Retinal pigment epithelial cell (primary cell): ENCODE measurements around the gene NT5C2.

ENCODE experiments used
- DNase-seq: peaks from one replicate; pipeline ENCODE4 v3.0.0-alpha.2; 2010; ENCODE audit warnings: low read depth
- H3K4me3 ChIP-seq: 2 replicates; pipeline ENCODE4 v1.5.1; 2011; ENCODE audit warnings: mild to moderate bottlenecking, low read length, control low read depth, moderate library complexity
- CTCF ChIP-seq: conservative IDR thresholded peaks from 2 replicates; pipeline ENCODE4 v1.5.1; 2011; ENCODE audit warnings: low read depth, low read length, control low read depth, inconsistent platforms

Gene NT5C2

GRCh38 chr10:103103989-103104388 is 89.1 kb downstream of the NT5C2 start:
- TF ChIP-seq CTCF, result no peak
- DNase-seq, result no peak
- no peak overlapping the region for H3K4me3 ChIP-seq

GRCh38 chr10:103102195-103102594 is 90.9 kb downstream of the NT5C2 start:
- no peak for DNase-seq
- TF ChIP-seq CTCF, result no peak
- no peak overlapping the region for H3K4me3 ChIP-seq

GRCh38 chr10:103100620-103101019 is 92.5 kb downstream of the NT5C2 start:
- no peak for TF ChIP-seq CTCF
- no peak overlapping the region for H3K4me3 ChIP-seq
- no peak for DNase-seq

- DNase-seq, result no peak
- TF ChIP-seq CTCF, result no peak
Observed at GRCh38 chr10:103098240-103098639, 94.8 kb downstream of the NT5C2 start.

GRCh38 chr10:103096130-103096529 is 96.9 kb downstream of the NT5C2 start:
- no peak for TF ChIP-seq CTCF
- no peak overlapping the region for H3K4me3 ChIP-seq
- DNase-seq, result no peak

More at GRCh38 chr10:103098240-103098639, 94.8 kb downstream of the NT5C2 start:
- no peak overlapping the region for H3K4me3 ChIP-seq

- TF ChIP-seq CTCF, result no peak
- DNase-seq, result no peak
- no peak overlapping the region for H3K4me3 ChIP-seq
Observed at GRCh38 chr10:103095005-103095404, 98.1 kb downstream of the NT5C2 start.

GRCh38 chr10:103090911-103091310 is 102.2 kb downstream of the NT5C2 start:
- TF ChIP-seq CTCF, result no peak
- DNase-seq, result no peak
- no peak overlapping the region for H3K4me3 ChIP-seq
